GM23338 (cell line): ENCODE data around the gene BEST4. TPM values are rescaled to one million over a fixed set of nuclear protein-coding genes. Genes with fewer than 3 reads are reported as not detected.

Experiments
- ATAC-seq: fragments of 200-7000 bp; cut with Tn5 transposase; 3 replicates; pipeline ENCODE4 v1.9.1; 2020
- DNase-seq: peaks from one replicate; pipeline ENCODE4 v3.0.0-alpha.2; 2015; ENCODE audit warnings: low spot score
- H2AFZ ChIP-seq: fragments of 200-600 bp; sonication (generic); 2 replicates; pipeline ENCODE4 v1.8.0; 2016; ENCODE audit warnings: antibody characterized with exemption, mild to moderate bottlenecking, moderate library complexity
- H3F3A ChIP-seq: fragments of 200-600 bp; sonication (generic); replicated peaks from 2 replicates; pipeline ENCODE4 v1.8.0; 2017; ENCODE audit warnings: antibody characterized with exemption, mixed run types, low read depth
- H3K27ac ChIP-seq: fragments of 200-600 bp; sonication (generic); 2 replicates; pipeline ENCODE4 v1.6.1; 2016; ENCODE audit warnings: low read depth
- H3K27me3 ChIP-seq: fragments of 200-600 bp; sonication (generic); 2 replicates; pipeline ENCODE4 v1.8.0; 2016; ENCODE audit warnings: mild to moderate bottlenecking, mixed run types, moderate library complexity; ENCODE audit not compliant: insufficient read depth
- H3K36me3 ChIP-seq: fragments of 200-600 bp; sonication (generic); 2 replicates; pipeline ENCODE4 v1.8.0; 2016; ENCODE audit warnings: mild to moderate bottlenecking; ENCODE audit not compliant: insufficient read depth
- H3K4me1 ChIP-seq: fragments of 200-600 bp; sonication (generic); 2 replicates; pipeline ENCODE4 v1.8.0; 2016; ENCODE audit warnings: mild to moderate bottlenecking, moderate library complexity; ENCODE audit not compliant: insufficient read depth
- H3K4me2 ChIP-seq: fragments of 200-600 bp; sonication (generic); 2 replicates; pipeline ENCODE4 v1.7.1; 2017; ENCODE audit warnings: mixed run types
- H3K4me3 ChIP-seq: fragments of 200-600 bp; sonication (generic); 2 replicates; pipeline ENCODE4 v1.6.1; 2016; ENCODE audit warnings: mixed run types
- H3K79me2 ChIP-seq: fragments of 200-600 bp; sonication (generic); replicated peaks from 2 replicates; pipeline ENCODE4 v1.8.0; 2017; ENCODE audit warnings: mild to moderate bottlenecking; ENCODE audit not compliant: insufficient read depth
- H3K9me2 ChIP-seq: fragments of 200-600 bp; sonication (generic); 2 replicates; pipeline ENCODE4 v1.8.0; 2017; ENCODE audit not compliant: insufficient read depth
- H4K20me1 ChIP-seq: fragments of 200-600 bp; sonication (generic); replicated peaks from 2 replicates; pipeline ENCODE4 v1.8.0; 2017; ENCODE audit warnings: mild to moderate bottlenecking; ENCODE audit not compliant: insufficient read depth
- H3K27ac Mint-ChIP-seq: 2 replicates; pipeline ENCODE4 v1.8.0; 2020; ENCODE audit warnings: inconsistent platforms, mild to moderate bottlenecking, moderate library complexity, mixed read lengths
- H3K27me3 Mint-ChIP-seq: 3 replicates; pipeline ENCODE4 v1.8.0; 2022; ENCODE audit warnings: low read depth, mild to moderate bottlenecking, moderate library complexity, mixed read lengths, inconsistent platforms; ENCODE audit not compliant: insufficient read depth, poor library complexity
- H3K36me3 Mint-ChIP-seq: 3 replicates; pipeline ENCODE4 v1.8.0; 2021; ENCODE audit warnings: low read depth, mild to moderate bottlenecking, inconsistent platforms, moderate library complexity, mixed read lengths
- H3K4me1 Mint-ChIP-seq: 3 replicates; pipeline ENCODE4 v1.8.0; 2020; ENCODE audit warnings: mild to moderate bottlenecking, inconsistent platforms, mixed read lengths
- H3K4me3 Mint-ChIP-seq: 3 replicates; pipeline ENCODE4 v1.8.0; 2021; ENCODE audit warnings: moderate library complexity, mild to moderate bottlenecking, inconsistent platforms, mixed read lengths
- H3K9me3 Mint-ChIP-seq: 3 replicates; pipeline ENCODE4 v1.8.0; 2020; ENCODE audit warnings: moderate library complexity, mild to moderate bottlenecking, inconsistent platforms, mixed read lengths
- CREB1 ChIP-seq: fragments of 250-450 bp; sonication (Bioruptor Pico); IDR thresholded peaks from 2 replicates; pipeline ENCODE4 v1.5.0; 2020; ENCODE audit warnings: low read depth, mild to moderate bottlenecking, moderate library complexity
- EZH2 ChIP-seq: fragments of 200-600 bp; sonication (generic); IDR thresholded peaks from one replicate; pipeline ENCODE4 v1.8.0; 2017; ENCODE audit warnings: antibody characterized with exemption, mild to moderate bottlenecking, low read depth; ENCODE audit not compliant: unreplicated experiment
- EZH2phosphoT487 ChIP-seq: fragments of 200-600 bp; sonication (generic); IDR thresholded peaks from one replicate; pipeline ENCODE4 v1.8.1; 2018; ENCODE audit warnings: antibody characterized with exemption; ENCODE audit not compliant: unreplicated experiment
- JUNB ChIP-seq: IDR thresholded peaks from one replicate; pipeline ENCODE4 v1.6.1; 2016; ENCODE audit warnings: antibody characterized with exemption; ENCODE audit not compliant: unreplicated experiment
- NANOG ChIP-seq: IDR thresholded peaks from 2 replicates; pipeline ENCODE4 v1.6.1; 2016; ENCODE audit warnings: antibody characterized with exemption, borderline replicate concordance
- POLR2AphosphoS5 ChIP-seq: IDR thresholded peaks from 2 replicates; pipeline ENCODE4 v1.6.1; 2016; ENCODE audit warnings: antibody characterized with exemption, low read depth
- STAT1 ChIP-seq: IDR thresholded peaks from one replicate; pipeline ENCODE4 v1.6.1; 2016; ENCODE audit warnings: antibody characterized with exemption; ENCODE audit not compliant: unreplicated experiment
- ZNF114 ChIP-seq: fragments of 250-450 bp; sonication (Bioruptor Pico); IDR thresholded peaks from 2 replicates; pipeline ENCODE4 v1.5.0; 2020; ENCODE audit warnings: mild to moderate bottlenecking, moderate library complexity
- ZNF331 ChIP-seq: fragments of 250-450 bp; sonication (Bioruptor Pico); IDR thresholded peaks from 2 replicates; pipeline ENCODE4 v1.5.0; 2020; ENCODE audit warnings: low read depth, mild to moderate bottlenecking, moderate library complexity
- polyA plus RNA-seq: library from polyadenylated mRNA; unstranded; fragments of >200 nt; fragmentation: Nextera tagmentation; extraction: Ambion mirVana; gene quantifications from 2 replicates; pipeline ENCODE4 v1.2.1, GENCODE V29; 2016
- total RNA-seq: library from RNA; depleted of rRNA; stranded (reverse); fragments of >200 nt; shearing (Covaris generic); gene quantifications from 2 replicates; pipeline ENCODE4 v1.2.3, GENCODE V29; 2014
- TF ChIP-seq, protein P1 (sequence below): IDR thresholded peaks from one replicate; pipeline ENCODE4 v1.6.1; 2018; ENCODE audit warnings: antibody characterized with exemption; ENCODE audit not compliant: unreplicated experiment
- TF ChIP-seq, protein P2 (sequence below): IDR thresholded peaks from 2 replicates; pipeline ENCODE4 v1.6.1; 2016; ENCODE audit warnings: antibody characterized with exemption
- TF ChIP-seq, protein P3 (sequence below): fragments of 250-450 bp; sonication (Bioruptor Pico); IDR thresholded peaks from 2 replicates; pipeline ENCODE4 v1.5.0; 2020; ENCODE audit warnings: mild to moderate bottlenecking, moderate library complexity
- TF ChIP-seq, protein P4 (sequence below), 2 experiments: fragments of 200-600 bp in 1 of 2; sonication (generic) in 1 of 2; conservative IDR thresholded peaks; 2 replicates each; pipeline versions ENCODE4 v1.5.1 to v1.6.1; 2016 to 2017; ENCODE audit warnings: antibody characterized with exemption in 2 of 2, low read depth in 2 of 2, mild to moderate bottlenecking in 2 of 2, moderate library complexity in 1 of 2

BEST4 gene
- total and polyA plus RNA-seq, 2 experiments from 2014 or later = 0.63 to 1.6 TPM

DNA sequence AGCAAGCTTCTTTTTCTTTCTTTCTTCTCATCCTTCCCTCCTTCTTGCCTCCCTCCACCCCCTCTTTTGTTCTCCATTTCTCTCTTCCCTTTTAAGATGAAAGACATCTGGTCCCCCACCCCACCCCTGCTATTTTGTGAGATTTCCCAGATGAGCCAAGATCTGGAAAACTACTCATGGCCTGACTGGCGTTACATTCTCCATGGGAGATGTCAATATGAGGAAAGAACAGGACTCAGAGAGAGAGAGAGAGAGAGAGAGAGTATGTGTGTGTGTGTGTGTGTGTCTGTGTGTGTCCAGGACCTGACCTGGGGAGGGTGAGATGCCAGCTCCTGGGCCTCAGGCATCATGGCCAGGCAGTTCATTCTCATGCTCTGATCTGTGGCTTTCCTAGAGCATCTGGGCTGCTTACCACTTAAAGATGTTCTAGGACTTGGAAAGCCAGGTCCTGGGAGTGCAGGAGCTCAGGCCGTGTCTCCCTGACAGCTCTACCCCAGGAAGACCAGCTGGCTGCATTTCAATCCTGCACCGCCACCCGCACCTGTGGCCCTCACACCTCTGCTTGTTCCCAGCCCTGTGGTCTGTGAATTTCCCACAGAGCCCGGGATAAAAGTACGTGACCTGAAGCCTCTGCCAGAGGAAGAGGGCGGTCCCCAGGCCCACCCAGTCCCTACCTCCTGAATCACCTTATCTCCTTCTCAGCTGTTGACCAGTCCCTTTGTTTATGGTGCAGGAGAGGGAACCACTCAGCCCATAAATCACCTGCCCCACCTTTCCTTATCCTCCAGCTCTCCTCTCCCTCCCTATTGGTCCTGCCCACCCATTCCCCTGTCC, 3.2 kb upstream of the BEST4 start:
- H3F3A ChIP-seq = no peaks in the 10 kb centered on the region; the same call in none of the 2 replicates
- H2AFZ ChIP-seq = no peak overlapping the region
- no peaks in the 10 kb centered on the region for H3K36me3 ChIP-seq
- peaks cover 8% of the 10 kb centered on the region for H3K27me3 Mint-ChIP-seq
- ATAC-seq = no peak
- TF ChIP-seq EZH2phosphoT487 (no peak), STAT1 (no peak), NANOG (no peak), JUNB (no peak), ZNF331 (no peak), POLR2AphosphoS5 (no peak), CREB1 (CRISPR knock-in tag) (no peak), ZNF114 (CRISPR knock-in tag) (no peak), EZH2 (no peak)
- TF ChIP-seq, protein P1, sequence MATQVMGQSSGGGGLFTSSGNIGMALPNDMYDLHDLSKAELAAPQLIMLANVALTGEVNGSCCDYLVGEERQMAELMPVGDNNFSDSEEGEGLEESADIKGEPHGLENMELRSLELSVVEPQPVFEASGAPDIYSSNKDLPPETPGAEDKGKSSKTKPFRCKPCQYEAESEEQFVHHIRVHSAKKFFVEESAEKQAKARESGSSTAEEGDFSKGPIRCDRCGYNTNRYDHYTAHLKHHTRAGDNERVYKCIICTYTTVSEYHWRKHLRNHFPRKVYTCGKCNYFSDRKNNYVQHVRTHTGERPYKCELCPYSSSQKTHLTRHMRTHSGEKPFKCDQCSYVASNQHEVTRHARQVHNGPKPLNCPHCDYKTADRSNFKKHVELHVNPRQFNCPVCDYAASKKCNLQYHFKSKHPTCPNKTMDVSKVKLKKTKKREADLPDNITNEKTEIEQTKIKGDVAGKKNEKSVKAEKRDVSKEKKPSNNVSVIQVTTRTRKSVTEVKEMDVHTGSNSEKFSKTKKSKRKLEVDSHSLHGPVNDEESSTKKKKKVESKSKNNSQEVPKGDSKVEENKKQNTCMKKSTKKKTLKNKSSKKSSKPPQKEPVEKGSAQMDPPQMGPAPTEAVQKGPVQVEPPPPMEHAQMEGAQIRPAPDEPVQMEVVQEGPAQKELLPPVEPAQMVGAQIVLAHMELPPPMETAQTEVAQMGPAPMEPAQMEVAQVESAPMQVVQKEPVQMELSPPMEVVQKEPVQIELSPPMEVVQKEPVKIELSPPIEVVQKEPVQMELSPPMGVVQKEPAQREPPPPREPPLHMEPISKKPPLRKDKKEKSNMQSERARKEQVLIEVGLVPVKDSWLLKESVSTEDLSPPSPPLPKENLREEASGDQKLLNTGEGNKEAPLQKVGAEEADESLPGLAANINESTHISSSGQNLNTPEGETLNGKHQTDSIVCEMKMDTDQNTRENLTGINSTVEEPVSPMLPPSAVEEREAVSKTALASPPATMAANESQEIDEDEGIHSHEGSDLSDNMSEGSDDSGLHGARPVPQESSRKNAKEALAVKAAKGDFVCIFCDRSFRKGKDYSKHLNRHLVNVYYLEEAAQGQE = no peak
- TF ChIP-seq, protein P2, sequence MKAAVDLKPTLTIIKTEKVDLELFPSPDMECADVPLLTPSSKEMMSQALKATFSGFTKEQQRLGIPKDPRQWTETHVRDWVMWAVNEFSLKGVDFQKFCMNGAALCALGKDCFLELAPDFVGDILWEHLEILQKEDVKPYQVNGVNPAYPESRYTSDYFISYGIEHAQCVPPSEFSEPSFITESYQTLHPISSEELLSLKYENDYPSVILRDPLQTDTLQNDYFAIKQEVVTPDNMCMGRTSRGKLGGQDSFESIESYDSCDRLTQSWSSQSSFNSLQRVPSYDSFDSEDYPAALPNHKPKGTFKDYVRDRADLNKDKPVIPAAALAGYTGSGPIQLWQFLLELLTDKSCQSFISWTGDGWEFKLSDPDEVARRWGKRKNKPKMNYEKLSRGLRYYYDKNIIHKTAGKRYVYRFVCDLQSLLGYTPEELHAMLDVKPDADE = no peak
- TF ChIP-seq, protein P3, sequence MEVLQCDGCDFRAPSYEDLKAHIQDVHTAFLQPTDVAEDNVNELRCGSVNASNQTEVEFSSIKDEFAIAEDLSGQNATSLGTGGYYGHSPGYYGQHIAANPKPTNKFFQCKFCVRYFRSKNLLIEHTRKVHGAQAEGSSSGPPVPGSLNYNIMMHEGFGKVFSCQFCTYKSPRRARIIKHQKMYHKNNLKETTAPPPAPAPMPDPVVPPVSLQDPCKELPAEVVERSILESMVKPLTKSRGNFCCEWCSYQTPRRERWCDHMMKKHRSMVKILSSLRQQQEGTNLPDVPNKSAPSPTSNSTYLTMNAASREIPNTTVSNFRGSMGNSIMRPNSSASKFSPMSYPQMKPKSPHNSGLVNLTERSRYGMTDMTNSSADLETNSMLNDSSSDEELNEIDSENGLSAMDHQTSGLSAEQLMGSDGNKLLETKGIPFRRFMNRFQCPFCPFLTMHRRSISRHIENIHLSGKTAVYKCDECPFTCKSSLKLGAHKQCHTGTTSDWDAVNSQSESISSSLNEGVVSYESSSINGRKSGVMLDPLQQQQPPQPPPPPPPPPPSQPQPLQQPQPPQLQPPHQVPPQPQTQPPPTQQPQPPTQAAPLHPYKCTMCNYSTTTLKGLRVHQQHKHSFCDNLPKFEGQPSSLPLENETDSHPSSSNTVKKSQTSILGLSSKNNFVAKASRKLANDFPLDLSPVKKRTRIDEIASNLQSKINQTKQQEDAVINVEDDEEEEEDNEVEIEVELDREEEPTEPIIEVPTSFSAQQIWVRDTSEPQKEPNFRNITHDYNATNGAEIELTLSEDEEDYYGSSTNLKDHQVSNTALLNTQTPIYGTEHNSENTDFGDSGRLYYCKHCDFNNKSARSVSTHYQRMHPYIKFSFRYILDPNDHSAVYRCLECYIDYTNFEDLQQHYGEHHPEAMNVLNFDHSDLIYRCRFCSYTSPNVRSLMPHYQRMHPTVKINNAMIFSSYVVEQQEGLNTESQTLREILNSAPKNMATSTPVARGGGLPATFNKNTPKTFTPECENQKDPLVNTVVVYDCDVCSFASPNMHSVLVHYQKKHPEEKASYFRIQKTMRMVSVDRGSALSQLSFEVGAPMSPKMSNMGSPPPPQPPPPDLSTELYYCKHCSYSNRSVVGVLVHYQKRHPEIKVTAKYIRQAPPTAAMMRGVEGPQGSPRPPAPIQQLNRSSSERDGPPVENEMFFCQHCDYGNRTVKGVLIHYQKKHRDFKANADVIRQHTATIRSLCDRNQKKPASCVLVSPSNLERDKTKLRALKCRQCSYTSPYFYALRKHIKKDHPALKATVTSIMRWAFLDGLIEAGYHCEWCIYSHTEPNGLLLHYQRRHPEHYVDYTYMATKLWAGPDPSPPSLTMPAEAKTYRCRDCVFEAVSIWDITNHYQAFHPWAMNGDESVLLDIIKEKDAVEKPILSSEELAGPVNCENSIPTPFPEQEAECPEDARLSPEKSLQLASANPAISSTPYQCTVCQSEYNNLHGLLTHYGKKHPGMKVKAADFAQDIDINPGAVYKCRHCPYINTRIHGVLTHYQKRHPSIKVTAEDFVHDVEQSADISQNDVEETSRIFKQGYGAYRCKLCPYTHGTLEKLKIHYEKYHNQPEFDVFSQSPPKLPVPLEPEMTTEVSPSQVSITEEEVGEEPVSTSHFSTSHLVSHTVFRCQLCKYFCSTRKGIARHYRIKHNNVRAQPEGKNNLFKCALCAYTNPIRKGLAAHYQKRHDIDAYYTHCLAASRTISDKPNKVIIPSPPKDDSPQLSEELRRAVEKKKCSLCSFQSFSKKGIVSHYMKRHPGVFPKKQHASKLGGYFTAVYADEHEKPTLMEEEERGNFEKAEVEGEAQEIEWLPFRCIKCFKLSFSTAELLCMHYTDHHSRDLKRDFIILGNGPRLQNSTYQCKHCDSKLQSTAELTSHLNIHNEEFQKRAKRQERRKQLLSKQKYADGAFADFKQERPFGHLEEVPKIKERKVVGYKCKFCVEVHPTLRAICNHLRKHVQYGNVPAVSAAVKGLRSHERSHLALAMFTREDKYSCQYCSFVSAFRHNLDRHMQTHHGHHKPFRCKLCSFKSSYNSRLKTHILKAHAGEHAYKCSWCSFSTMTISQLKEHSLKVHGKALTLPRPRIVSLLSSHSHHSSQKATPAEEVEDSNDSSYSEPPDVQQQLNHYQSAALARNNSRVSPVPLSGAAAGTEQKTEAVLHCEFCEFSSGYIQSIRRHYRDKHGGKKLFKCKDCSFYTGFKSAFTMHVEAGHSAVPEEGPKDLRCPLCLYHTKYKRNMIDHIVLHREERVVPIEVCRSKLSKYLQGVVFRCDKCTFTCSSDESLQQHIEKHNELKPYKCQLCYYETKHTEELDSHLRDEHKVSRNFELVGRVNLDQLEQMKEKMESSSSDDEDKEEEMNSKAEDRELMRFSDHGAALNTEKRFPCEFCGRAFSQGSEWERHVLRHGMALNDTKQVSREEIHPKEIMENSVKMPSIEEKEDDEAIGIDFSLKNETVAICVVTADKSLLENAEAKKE (CRISPR knock-in tag) = no peak
- TF ChIP-seq, protein P4, sequence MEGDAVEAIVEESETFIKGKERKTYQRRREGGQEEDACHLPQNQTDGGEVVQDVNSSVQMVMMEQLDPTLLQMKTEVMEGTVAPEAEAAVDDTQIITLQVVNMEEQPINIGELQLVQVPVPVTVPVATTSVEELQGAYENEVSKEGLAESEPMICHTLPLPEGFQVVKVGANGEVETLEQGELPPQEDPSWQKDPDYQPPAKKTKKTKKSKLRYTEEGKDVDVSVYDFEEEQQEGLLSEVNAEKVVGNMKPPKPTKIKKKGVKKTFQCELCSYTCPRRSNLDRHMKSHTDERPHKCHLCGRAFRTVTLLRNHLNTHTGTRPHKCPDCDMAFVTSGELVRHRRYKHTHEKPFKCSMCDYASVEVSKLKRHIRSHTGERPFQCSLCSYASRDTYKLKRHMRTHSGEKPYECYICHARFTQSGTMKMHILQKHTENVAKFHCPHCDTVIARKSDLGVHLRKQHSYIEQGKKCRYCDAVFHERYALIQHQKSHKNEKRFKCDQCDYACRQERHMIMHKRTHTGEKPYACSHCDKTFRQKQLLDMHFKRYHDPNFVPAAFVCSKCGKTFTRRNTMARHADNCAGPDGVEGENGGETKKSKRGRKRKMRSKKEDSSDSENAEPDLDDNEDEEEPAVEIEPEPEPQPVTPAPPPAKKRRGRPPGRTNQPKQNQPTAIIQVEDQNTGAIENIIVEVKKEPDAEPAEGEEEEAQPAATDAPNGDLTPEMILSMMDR (conservative IDR thresholded peaks at IDR 0.05; ENCODE audit: low read depth in 2 of 2) = no peak
- no peaks in the 10 kb centered on the region for H3K79me2 ChIP-seq
- H4K20me1 ChIP-seq = no peaks in the 10 kb centered on the region
- no peak overlapping the region for H3K4me2 ChIP-seq
- H3K36me3 Mint-ChIP-seq = no peaks in the 10 kb centered on the region
- H3K4me1 ChIP-seq = peaks cover 7% of the 10 kb centered on the region; the same call in 1 of the 2 replicates
- no peak for DNase-seq
- H3K4me3 ChIP-seq = no peak overlapping the region
- H3K4me3 Mint-ChIP-seq = no peak overlapping the region; the same call in 2 of the 3 replicates
- no peak overlapping the region for H3K27ac Mint-ChIP-seq
- H3K27me3 ChIP-seq = no peaks in the 10 kb centered on the region
- no peaks in the 10 kb centered on the region for H3K9me2 ChIP-seq
- H3K4me1 Mint-ChIP-seq = peaks cover 17% of the 10 kb centered on the region
- no peaks in the 10 kb centered on the region; the same call in 2 of the 3 replicates for H3K9me3 Mint-ChIP-seq
- no peak overlapping the region for H3K27ac ChIP-seq
